Stomach (tissue), 9 donors: ENCODE data around the gene SLC26A2. TPM values are rescaled to one million over a fixed set of nuclear protein-coding genes. Genes with fewer than 3 reads are reported as not detected.
"Not testable (repeated sequence)": the region's sequence is repeated elsewhere in the genome, so short reads cannot be mapped to it uniquely, and the experiment has no call there.

Source experiments
- DNase-seq, 2 donors: peaks; one replicate each; pipeline versions ENCODE4 v3.0.0 to v3.0.0-alpha.2; 2013 to 2019
- H3K27ac ChIP-seq, 5 donors: fragments of 200-600 bp in 4 of 5; sonication (generic) in 4 of 5; one replicate each; pipeline ENCODE4 v1.5.1; 2013 to 2019; ENCODE audit warnings: mild to moderate bottlenecking in 1 of 5, moderate library complexity in 1 of 5
- H3K27me3 ChIP-seq, 3 donors: fragments of 200-600 bp; sonication (generic); one replicate each; pipeline ENCODE4 v1.5.1; 2017 to 2019; ENCODE audit warnings: mixed run types in 1 of 3
- H3K36me3 ChIP-seq, 4 donors: fragments of 200-600 bp; sonication (generic); 1 replicate in 3 of 4; 2 replicates in 1 of 4; pipeline ENCODE4 v1.5.1; 2016 to 2019
- H3K4me1 ChIP-seq, 4 donors: fragments of 200-600 bp; sonication (generic); one replicate each; pipeline ENCODE4 v1.5.1; 2016 to 2019
- H3K4me3 ChIP-seq, 4 donors: fragments of 200-600 bp; sonication (generic) in 3 of 4; one replicate each; pipeline ENCODE4 v1.5.1; 2016 to 2019; ENCODE audit warnings: mild to moderate bottlenecking in 1 of 4
- H3K9me3 ChIP-seq, 4 donors: fragments of 200-600 bp; sonication (generic); one replicate each; pipeline ENCODE4 v1.5.1; 2016 to 2019
- EP300 ChIP-seq: sonication (generic); formaldehyde crosslinking; IDR thresholded peaks from one replicate; pipeline ENCODE4 v1.6.1; 2017; ENCODE audit warnings: antibody characterized with exemption
- POLR2A ChIP-seq, 4 donors: fragments of 450-650 bp; IDR thresholded peaks; one replicate each; pipeline ENCODE4 v1.6.1; 2016; ENCODE audit warnings: antibody characterized with exemption in 4 of 4, control low read depth in 2 of 4, mild to moderate bottlenecking in 1 of 4, moderate library complexity in 1 of 4
- POLR2AphosphoS5 ChIP-seq, 3 donors: sonication (generic); formaldehyde crosslinking; IDR thresholded peaks; one replicate each; pipeline ENCODE4 v1.6.1; 2016; ENCODE audit warnings: antibody characterized with exemption in 3 of 3
- WGBS, 5 donors: extraction: QIAGEN DNeasy Blood & Tissue Kit in 3 of 5; methylation state at CpG; one replicate each; pipeline versions ENCODE4 v1.1.5 to v1.1.7; 2013 to 2018; 5-methylcytosine and 5-hydroxymethylcytosine counted together
- intact Hi-C: fragments of 100-400 bp; cut with DNase I; formaldehyde crosslinking; loops from one replicate; pipeline ENCODE4 v1.15.1; 2023; ENCODE audit warnings: low total_unique reads
- polyA plus RNA-seq, 3 donors: library from polyadenylated mRNA; stranded (reverse); fragments of 200-250 nt; gene quantifications; one replicate each; pipeline ENCODE4 v1.2.3, GENCODE V29; 2013
- total RNA-seq, 5 donors: library from RNA; depleted of rRNA; stranded (reverse); fragments of >200 nt; gene quantifications; one replicate each; pipeline versions ENCODE4 v1.1.0 to v1.2.3, GENCODE V29; 2014 to 2016
- TF ChIP-seq, protein P1 (sequence below), 7 experiments: fragments of 450-650 bp in 4 of 7; fragments of 200-600 bp in 3 of 7; sonication (generic) in 3 of 7; IDR thresholded peaks; one replicate each; pipeline ENCODE4 v1.5.1; 2016 to 2019; ENCODE audit warnings: antibody characterized with exemption in 7 of 7, control low read depth in 2 of 7, mild to moderate bottlenecking in 1 of 7
- donor health status: healthy with polysubstance abuse.
- donor health status: Bipolar disorder and iron deficiency.
- donor health status: healthy.

SLC26A2 gene
- total and polyA plus RNA-seq, 8 donors, result 0.81 to 135 (median 7.5) TPM

DNA sequence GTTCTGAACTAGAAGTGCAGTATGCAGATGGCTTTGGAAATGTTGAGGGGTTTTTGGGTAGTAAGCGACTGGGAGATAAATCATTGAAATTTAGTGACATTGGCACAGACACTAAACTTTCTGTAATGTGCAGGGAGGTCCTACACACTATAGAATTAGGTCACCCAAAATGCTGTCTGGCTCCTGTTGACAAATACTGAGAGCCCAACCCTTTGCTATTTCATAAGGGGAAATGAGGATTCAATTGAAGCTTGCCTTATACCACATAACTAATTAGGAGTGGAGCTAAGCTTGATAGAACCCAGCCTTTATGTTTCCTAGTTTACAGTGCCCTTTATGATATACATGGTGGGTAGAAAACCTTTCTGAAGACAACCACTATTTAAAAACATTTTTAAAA, 62.6 kb downstream of the SLC26A2 start:
- intact Hi-C loops, result no loop called here
- H3K36me3 ChIP-seq, result peaks cover 36 to 99% (median 96%) of the 10 kb centered on the region in 4 donors

DNA sequence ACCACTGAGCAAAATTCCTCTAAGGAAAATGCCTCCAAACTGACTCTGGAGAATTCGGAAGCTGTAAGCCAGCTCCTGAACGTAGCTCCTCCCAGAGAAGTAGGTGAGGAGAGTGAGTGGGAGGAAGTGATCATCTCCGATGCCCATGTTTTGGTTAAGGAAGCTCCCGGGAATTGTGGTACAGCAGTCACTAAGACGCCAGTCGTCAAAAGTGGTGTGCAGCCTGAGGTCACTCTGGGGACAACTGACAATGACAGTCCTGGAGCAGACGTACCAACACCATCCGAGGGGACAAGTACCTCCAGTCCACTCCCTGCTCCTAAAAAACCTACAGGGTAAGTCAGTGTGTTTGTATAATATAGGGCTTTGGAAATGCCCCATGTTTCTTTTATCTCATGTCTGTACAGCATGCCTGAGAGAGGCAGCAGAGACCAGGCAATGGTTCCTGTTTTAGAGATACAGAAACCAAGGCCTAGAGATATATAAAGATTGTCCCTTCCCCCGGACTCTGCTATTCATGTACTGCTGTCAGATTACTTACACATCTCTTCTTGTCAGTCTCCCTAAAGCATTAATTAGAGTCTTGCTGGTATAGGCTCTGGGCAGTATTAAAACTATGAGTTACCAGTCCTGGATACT, 63.9 kb downstream of the SLC26A2 start:
- no peaks in the 10 kb centered on the region for H3K9me3 ChIP-seq
- TF ChIP-seq, protein P1, sequence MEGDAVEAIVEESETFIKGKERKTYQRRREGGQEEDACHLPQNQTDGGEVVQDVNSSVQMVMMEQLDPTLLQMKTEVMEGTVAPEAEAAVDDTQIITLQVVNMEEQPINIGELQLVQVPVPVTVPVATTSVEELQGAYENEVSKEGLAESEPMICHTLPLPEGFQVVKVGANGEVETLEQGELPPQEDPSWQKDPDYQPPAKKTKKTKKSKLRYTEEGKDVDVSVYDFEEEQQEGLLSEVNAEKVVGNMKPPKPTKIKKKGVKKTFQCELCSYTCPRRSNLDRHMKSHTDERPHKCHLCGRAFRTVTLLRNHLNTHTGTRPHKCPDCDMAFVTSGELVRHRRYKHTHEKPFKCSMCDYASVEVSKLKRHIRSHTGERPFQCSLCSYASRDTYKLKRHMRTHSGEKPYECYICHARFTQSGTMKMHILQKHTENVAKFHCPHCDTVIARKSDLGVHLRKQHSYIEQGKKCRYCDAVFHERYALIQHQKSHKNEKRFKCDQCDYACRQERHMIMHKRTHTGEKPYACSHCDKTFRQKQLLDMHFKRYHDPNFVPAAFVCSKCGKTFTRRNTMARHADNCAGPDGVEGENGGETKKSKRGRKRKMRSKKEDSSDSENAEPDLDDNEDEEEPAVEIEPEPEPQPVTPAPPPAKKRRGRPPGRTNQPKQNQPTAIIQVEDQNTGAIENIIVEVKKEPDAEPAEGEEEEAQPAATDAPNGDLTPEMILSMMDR (IDR thresholded peaks at IDR 0.05), result no peak
- no peak for TF ChIP-seq EP300
- TF ChIP-seq POLR2AphosphoS5 (IDR thresholded peaks at IDR 0.05), result no peak
- no peak for TF ChIP-seq POLR2A (IDR thresholded peaks at IDR 0.05)
- DNase-seq, result no peak
- intact Hi-C loops, result no loop called here
- H3K36me3 ChIP-seq, result peaks cover 34 to 97% (median 94%) of the 10 kb centered on the region in 4 donors
- H3K4me1 ChIP-seq, result peaks cover 0 to 25% (median 18%) of the 10 kb centered on the region in 4 donors
- H3K27me3 ChIP-seq, result no peaks in the 10 kb centered on the region
- no peak overlapping the region for H3K4me3 ChIP-seq
- WGBS, 5 donors, result 76 to 90% (median 85%) methylated on average over 9 of the region's 9 CpGs
- H3K27ac ChIP-seq, result no peak overlapping the region

More for the DNA sequence above, 62.6 kb downstream of the SLC26A2 start:
- Histone ChIP-seq H3K9me3 (no peaks in the 10 kb centered on the region), H3K4me1 (peaks cover 0 to 29% (median 18%) of the 10 kb centered on the region in 4 donors), H3K27me3 (no peaks in the 10 kb centered on the region), H3K4me3 (no peak overlapping the region), H3K27ac (no peak overlapping the region)
- no peak for DNase-seq
- 89 to 100% (median 94%) methylated on average over 1 of the region's 1 CpG for WGBS, 5 donors
- TF ChIP-seq, protein P1 (IDR thresholded peaks at IDR 0.05), result no peak
- no peak for TF ChIP-seq POLR2AphosphoS5 (IDR thresholded peaks at IDR 0.05)
- no peak for TF ChIP-seq POLR2A (IDR thresholded peaks at IDR 0.05)
- no peak for TF ChIP-seq EP300

DNA sequence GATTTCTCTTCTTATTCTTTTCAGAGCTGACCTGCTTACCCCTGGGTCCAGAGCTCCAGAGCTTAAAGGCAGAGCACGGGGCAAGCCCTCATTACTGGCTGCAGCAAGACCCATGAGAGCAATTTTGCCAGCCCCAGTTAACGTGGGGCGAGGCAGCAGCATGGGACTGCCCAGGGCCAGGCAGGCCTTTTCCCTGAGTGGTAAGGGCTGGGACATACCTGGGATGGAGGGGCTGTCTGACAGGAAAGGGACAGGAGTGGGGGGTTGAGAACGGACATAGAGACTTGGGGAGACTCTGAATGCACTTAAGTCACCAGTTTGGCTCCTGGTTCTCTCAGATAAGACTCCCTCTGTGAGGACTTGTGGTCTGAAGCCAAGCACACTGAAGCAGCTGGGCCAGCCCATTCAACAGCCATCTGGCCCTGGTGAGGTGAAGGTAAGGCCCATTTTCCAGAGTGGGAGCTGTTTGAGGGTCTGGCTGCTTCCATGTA, 66.2 kb downstream of the SLC26A2 start:
- WGBS, 5 donors, result 85 to 96% (median 91%) methylated on average over 4 of the region's 4 CpGs
- peaks cover 48 to 97% (median 94%) of the 10 kb centered on the region in 4 donors for H3K36me3 ChIP-seq
- H3K4me3 ChIP-seq, result no peak overlapping the region
- no peaks in the 10 kb centered on the region for H3K9me3 ChIP-seq
- H3K27ac ChIP-seq, result no peak overlapping the region
- no peak for TF ChIP-seq POLR2A (IDR thresholded peaks at IDR 0.05)
- no peak for TF ChIP-seq POLR2AphosphoS5 (IDR thresholded peaks at IDR 0.05)
- TF ChIP-seq EP300, result no peak
- TF ChIP-seq, protein P1 (IDR thresholded peaks at IDR 0.05), result no peak
- intact Hi-C loops, result no loop called here
- no peaks in the 10 kb centered on the region for H3K27me3 ChIP-seq
- DNase-seq, result no peak
- H3K4me1 ChIP-seq, result peaks cover 0 to 20% (median 13%) of the 10 kb centered on the region in 4 donors

DNA sequence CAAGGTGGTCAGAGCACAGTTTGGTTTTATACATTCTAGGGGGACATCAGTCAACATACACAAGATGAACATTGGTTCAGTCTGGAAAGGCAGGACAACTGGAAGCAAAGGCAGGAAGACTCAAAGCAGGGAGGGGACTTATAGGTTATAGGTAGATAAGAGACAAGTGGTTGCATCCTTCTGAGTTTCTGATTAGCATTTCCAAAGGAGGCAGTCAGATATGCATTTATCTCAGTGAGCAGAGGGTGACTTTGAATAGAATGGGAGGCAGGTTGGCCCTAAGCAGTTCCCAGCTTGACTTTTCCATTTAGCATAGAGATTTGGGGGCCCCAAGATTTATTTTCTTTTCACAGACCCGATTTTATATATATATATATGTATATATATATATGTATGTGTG, 67.5 kb downstream of the SLC26A2 start:
- intact Hi-C loops, H3K4me3 ChIP-seq, H3K27me3 ChIP-seq, H3K9me3 ChIP-seq, DNase-seq, H3K27ac ChIP-seq, H3K4me1 ChIP-seq: not testable (repeated sequence)
- H3K36me3 ChIP-seq, result peaks cover 58 to 99% (median 97%) of the 10 kb centered on the region in 4 donors
- WGBS, 5 donors, result 64 to 94% (median 71%) methylated on average over 1 of the region's 1 CpG

DNA sequence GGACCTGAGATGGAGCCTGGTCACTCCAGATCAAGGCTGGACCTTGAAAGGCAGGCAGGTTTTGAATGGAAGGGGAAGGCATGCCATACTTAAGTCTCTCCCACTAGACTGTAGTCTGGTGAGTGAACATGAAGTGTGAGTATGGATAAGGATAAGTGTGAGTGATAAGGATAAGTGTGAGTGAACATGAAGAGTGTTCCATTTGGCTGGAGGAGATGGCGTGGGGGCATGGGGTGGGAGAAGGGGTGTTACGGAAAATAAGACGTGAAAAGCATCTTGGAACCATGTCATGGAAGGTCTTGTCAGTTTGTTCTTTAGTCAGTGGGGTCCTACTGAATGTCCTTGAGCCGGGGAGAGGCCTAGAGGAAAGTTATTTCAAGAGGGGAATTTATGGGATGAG, 72.8 kb downstream of the SLC26A2 start:
- peaks cover 77 to 100% (median 99%) of the 10 kb centered on the region in 4 donors for H3K36me3 ChIP-seq
- no peaks in the 10 kb centered on the region for H3K27me3 ChIP-seq
- intact Hi-C loops, result no loop called here
- peaks cover 0 to under 1% (median 0%) of the 10 kb centered on the region in 4 donors for H3K4me1 ChIP-seq
- no peak overlapping the region for H3K27ac ChIP-seq
- no peak overlapping the region for H3K4me3 ChIP-seq
- TF ChIP-seq EP300 (no peak), POLR2A (IDR thresholded peaks at IDR 0.05) (no peak), POLR2AphosphoS5 (IDR thresholded peaks at IDR 0.05) (no peak)
- TF ChIP-seq, protein P1 (IDR thresholded peaks at IDR 0.05), result no peak
- WGBS, 5 donors, result 95 to 99% (median 97%) methylated on average over 4 of the region's 4 CpGs
- DNase-seq, result no peak
- no peaks in the 10 kb centered on the region for H3K9me3 ChIP-seq
